SK-N-SH (cell line): Measurements from ENCODE around the gene ATP1A2.

ENCODE experiments used
- GATA2 ChIP-seq: sonication (generic); formaldehyde crosslinking; IDR thresholded peaks from 2 replicates; pipeline ENCODE4 v1.5.0; 2020; ENCODE audit warnings: mild to moderate bottlenecking, missing genetic modification reagents
- MXI1 ChIP-seq: IDR thresholded peaks from 2 replicates; pipeline ENCODE4 v1.6.1; 2012; ENCODE audit warnings: mild to moderate bottlenecking, low read depth, low read length, improper control_type of control experiment
- NFIC ChIP-seq: IDR thresholded peaks from 2 replicates; pipeline ENCODE4 v1.4.0; 2012; ENCODE audit warnings: borderline replicate concordance
- POLR2AphosphoS5 ChIP-seq: IDR thresholded peaks from 2 replicates; pipeline ENCODE4 v1.6.1; 2012; ENCODE audit warnings: low read depth, low read length
- TAF1 ChIP-seq: IDR thresholded peaks from 2 replicates; pipeline ENCODE4 v1.6.1; 2012; ENCODE audit warnings: low read depth, mild to moderate bottlenecking, low read length, moderate library complexity, borderline replicate concordance
- TF ChIP-seq, protein P1 (sequence below): fragments of 200-600 bp; sonication (generic); IDR thresholded peaks from 2 replicates; pipeline ENCODE4 v1.6.1; 2017; ENCODE audit warnings: antibody characterized with exemption, mild to moderate bottlenecking, moderate library complexity
- TF ChIP-seq, protein P2 (sequence below): IDR thresholded peaks from 2 replicates; pipeline ENCODE4 v1.4.0; 2012; ENCODE audit warnings: low read depth

DNA sequence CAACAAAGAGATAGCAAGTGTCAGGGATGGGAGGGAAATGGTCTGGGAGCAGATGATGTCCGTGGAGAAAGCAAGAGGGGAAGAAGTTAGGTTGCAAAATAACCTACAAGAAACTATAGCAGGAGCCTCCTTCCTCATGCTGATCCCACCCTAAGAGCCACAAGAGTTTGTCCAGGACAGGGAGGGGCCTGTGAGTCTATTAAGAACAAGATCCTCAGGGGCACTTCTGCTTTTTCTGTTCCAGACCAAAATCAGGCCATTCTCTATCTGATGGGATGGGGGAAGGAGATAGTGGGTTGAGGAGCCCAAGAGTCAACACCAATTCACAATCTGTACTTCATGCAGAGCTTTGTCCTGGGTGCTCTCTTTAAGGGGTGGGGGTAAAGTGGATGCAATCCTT lies 28.1 kb downstream of the ATP1A2 start:
- no peak for TF ChIP-seq GATA2 (CRISPR knock-in tag)
- no peak for TF ChIP-seq TAF1
- TF ChIP-seq POLR2AphosphoS5: no peak
- TF ChIP-seq, protein P1, sequence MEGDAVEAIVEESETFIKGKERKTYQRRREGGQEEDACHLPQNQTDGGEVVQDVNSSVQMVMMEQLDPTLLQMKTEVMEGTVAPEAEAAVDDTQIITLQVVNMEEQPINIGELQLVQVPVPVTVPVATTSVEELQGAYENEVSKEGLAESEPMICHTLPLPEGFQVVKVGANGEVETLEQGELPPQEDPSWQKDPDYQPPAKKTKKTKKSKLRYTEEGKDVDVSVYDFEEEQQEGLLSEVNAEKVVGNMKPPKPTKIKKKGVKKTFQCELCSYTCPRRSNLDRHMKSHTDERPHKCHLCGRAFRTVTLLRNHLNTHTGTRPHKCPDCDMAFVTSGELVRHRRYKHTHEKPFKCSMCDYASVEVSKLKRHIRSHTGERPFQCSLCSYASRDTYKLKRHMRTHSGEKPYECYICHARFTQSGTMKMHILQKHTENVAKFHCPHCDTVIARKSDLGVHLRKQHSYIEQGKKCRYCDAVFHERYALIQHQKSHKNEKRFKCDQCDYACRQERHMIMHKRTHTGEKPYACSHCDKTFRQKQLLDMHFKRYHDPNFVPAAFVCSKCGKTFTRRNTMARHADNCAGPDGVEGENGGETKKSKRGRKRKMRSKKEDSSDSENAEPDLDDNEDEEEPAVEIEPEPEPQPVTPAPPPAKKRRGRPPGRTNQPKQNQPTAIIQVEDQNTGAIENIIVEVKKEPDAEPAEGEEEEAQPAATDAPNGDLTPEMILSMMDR: no peak
- no peak for TF ChIP-seq MXI1
- TF ChIP-seq, protein P2, sequence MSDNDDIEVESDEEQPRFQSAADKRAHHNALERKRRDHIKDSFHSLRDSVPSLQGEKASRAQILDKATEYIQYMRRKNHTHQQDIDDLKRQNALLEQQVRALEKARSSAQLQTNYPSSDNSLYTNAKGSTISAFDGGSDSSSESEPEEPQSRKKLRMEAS: no peak
- no peak for TF ChIP-seq NFIC
